HCT116 (cell line): ENCODE data around the gene WASF2. TPM values are rescaled to one million over a fixed set of nuclear protein-coding genes. Genes with fewer than 3 reads are reported as not detected.

ENCODE experiments used
- ATAC-seq: fragments of 200-7000 bp; cut with Tn5 transposase; 2 replicates; pipeline ENCODE4 v1.9.1; 2020; ENCODE audit warnings: mild to moderate bottlenecking, moderate library complexity
- BruUV-seq: library from RNA; stranded (reverse); fragments of 400-500 nt; replicated peaks from 2 replicates; lab custom pipeline; 2021; lab: Mats Ljungman, UMichigan
- CTCF ChIA-PET: fragments of 300-600 bp; sonication (Branson Sonifier 250); formaldehyde crosslinking; loops from one replicate; lab custom pipeline; 2021; ENCODE audit warnings: antibody characterized with exemption; lab: Charles Lee
- POLR2A ChIA-PET: fragments of 300-600, 350-600 bp; sonication (Branson Sonifier 250); formaldehyde crosslinking; loops from one replicate; lab custom pipeline; 2021; ENCODE audit warnings: antibody characterized with exemption; lab: Charles Lee
- RAD21 ChIA-PET, 2 experiments: fragments of 300-600 bp; sonication (Branson Sonifier 250); formaldehyde crosslinking; loops; one replicate each; lab custom pipeline; 2023; ENCODE audit warnings: low total read pairs in 2 of 2; ENCODE audit not compliant: uncharacterized antibody in 2 of 2, unreplicated experiment in 2 of 2, low non-redundant PET in 1 of 2; lab: Charles Lee
- DNase-seq: peaks from one replicate; pipeline ENCODE4 v3.0.0-alpha.2; 2010; ENCODE audit warnings: low read depth, low spot score
- H2AFZ ChIP-seq: fragments of 200-600 bp; shearing (Covaris generic), sonication (generic); 2 replicates; pipeline ENCODE4 v1.6.1; 2017; ENCODE audit warnings: low read depth, mixed run types, mixed read lengths, antibody characterized with exemption, low read length; ENCODE audit not compliant: poor library complexity, severe bottlenecking
- H3K27ac ChIP-seq: 2 replicates; pipeline ENCODE4 v1.5.1; 2012; ENCODE audit warnings: low read depth, low read length
- H3K27me3 ChIP-seq: fragments of 200-600 bp; sonication (generic); 2 replicates; pipeline ENCODE4 v1.6.1; 2016; ENCODE audit warnings: mixed run types, low read length, mixed read lengths; ENCODE audit not compliant: insufficient read depth
- H3K36me3 ChIP-seq, 2 experiments: fragments of 200-500 bp in 1 of 2; fragments of 200-600 bp in 1 of 2; sonication (Bioruptor generic) in 1 of 2; sonication (generic) in 1 of 2; 2 replicates each; pipeline versions ENCODE4 v1.5.1 to v1.6.1; 2014 to 2016; ENCODE audit warnings: low read length in 2 of 2, inconsistent platforms in 1 of 2, mixed read lengths in 1 of 2, mixed run types in 1 of 2; ENCODE audit not compliant: insufficient read depth in 2 of 2, control insufficient read depth in 1 of 2
- H3K4me1 ChIP-seq, 2 experiments: fragments of 200-600 bp in 1 of 2; sonication (generic) in 1 of 2; 2 replicates each; pipeline versions ENCODE4 v1.5.1 to v1.6.1; 2012 to 2017; ENCODE audit warnings: low read length in 2 of 2, inconsistent platforms in 1 of 2, mild to moderate bottlenecking in 1 of 2, mixed read lengths in 1 of 2, mixed run types in 1 of 2, moderate library complexity in 1 of 2; ENCODE audit not compliant: insufficient read depth in 2 of 2, control insufficient read depth in 1 of 2
- H3K4me2 ChIP-seq: fragments of 200-600 bp; sonication (generic); 2 replicates; pipeline ENCODE4 v1.6.1; 2017; ENCODE audit warnings: mixed run types, low read length, mixed read lengths
- H3K4me3 ChIP-seq, 2 experiments: fragments of 200-600 bp in 1 of 2; sonication (generic) in 1 of 2; replicated peaks in 1 of 2; 2 replicates each; pipeline ENCODE4 v1.5.1; 2011 to 2016; ENCODE audit warnings: low read length in 2 of 2, control low read depth in 1 of 2, low read depth in 1 of 2, mild to moderate bottlenecking in 1 of 2, mixed read lengths in 1 of 2, mixed run types in 1 of 2
- H3K79me2 ChIP-seq: fragments of 200-600 bp; sonication (generic); 2 replicates; pipeline ENCODE4 v1.6.1; 2017; ENCODE audit warnings: mild to moderate bottlenecking, mixed run types, low read length, moderate library complexity, mixed read lengths; ENCODE audit not compliant: insufficient read depth
- H3K9ac ChIP-seq: fragments of 200-600 bp; sonication (generic); 2 replicates; pipeline ENCODE4 v1.6.1; 2016; ENCODE audit warnings: low read length, mixed read lengths
- H3K9me2 ChIP-seq: fragments of 200-600 bp; sonication (generic), shearing (Covaris generic); 2 replicates; pipeline ENCODE4 v1.6.1; 2017; ENCODE audit warnings: mixed run types, mild to moderate bottlenecking, moderate library complexity; ENCODE audit not compliant: insufficient read depth
- H3K9me3 ChIP-seq, 2 experiments: fragments of 200-500 bp in 1 of 2; fragments of 200-600 bp in 1 of 2; sonication (Bioruptor generic) in 1 of 2; sonication (generic) in 1 of 2; 2 replicates each; pipeline ENCODE4 v1.6.1; 2014 to 2017; ENCODE audit warnings: low read length in 2 of 2, mixed read lengths in 2 of 2, inconsistent platforms in 1 of 2, low read depth in 1 of 2, mild to moderate bottlenecking in 1 of 2, mixed run types in 1 of 2, moderate library complexity in 1 of 2; ENCODE audit not compliant: control insufficient read depth in 1 of 2, insufficient read depth in 1 of 2
- H4K20me1 ChIP-seq: fragments of 200-600 bp; sonication (generic), shearing (Covaris generic); 2 replicates; pipeline ENCODE4 v1.6.1; 2017; ENCODE audit warnings: mixed run types, mild to moderate bottlenecking, moderate library complexity; ENCODE audit not compliant: insufficient read depth
- CBX3 ChIP-seq: IDR thresholded peaks from 2 replicates; pipeline ENCODE4 v1.6.1; 2012; ENCODE audit warnings: low read depth
- CEBPB ChIP-seq: IDR thresholded peaks from 2 replicates; pipeline ENCODE4 v1.6.1; 2012; ENCODE audit warnings: low read depth
- EZH2 ChIP-seq: fragments of 200-600 bp; sonication (generic); IDR thresholded peaks from 2 replicates; pipeline ENCODE4 v1.6.1; 2017; ENCODE audit warnings: antibody characterized with exemption, mixed run types
- FOSL1 ChIP-seq: IDR thresholded peaks from 2 replicates; pipeline ENCODE4 v1.6.1; 2012; ENCODE audit warnings: low read depth
- POLR2A ChIP-seq: IDR thresholded peaks from 2 replicates; pipeline ENCODE4 v1.7.0; 2011; ENCODE audit warnings: borderline replicate concordance; ENCODE audit not compliant: insufficient read depth, insufficient read length; ENCODE audit errors: extremely low read depth
- POLR2AphosphoS5 ChIP-seq: IDR thresholded peaks from 2 replicates; pipeline ENCODE4 v1.6.1; 2011; ENCODE audit warnings: mild to moderate bottlenecking, low read depth, low read length, moderate library complexity
- RAD21 ChIP-seq: IDR thresholded peaks from 2 replicates; pipeline ENCODE4 v1.6.1; 2012; ENCODE audit warnings: low read depth, mild to moderate bottlenecking
- SP1 ChIP-seq: IDR thresholded peaks from 2 replicates; pipeline ENCODE4 v1.6.1; 2012; ENCODE audit warnings: low read depth
- intact Hi-C: fragments of 100-400 bp; cut with micrococcal nuclease; formaldehyde crosslinking; loops from 2 replicates; pipeline ENCODE4 v1.10.0; 2022
- total RNA-seq: library from RNA; stranded (reverse); gene quantifications from one replicate; pipeline ENCODE4 v1.2.1, GENCODE V29; 2021; ENCODE audit not compliant: unreplicated experiment
- TF ChIP-seq, protein P1 (sequence below): IDR thresholded peaks from 2 replicates; pipeline ENCODE4 v1.6.1; 2012; ENCODE audit warnings: low read depth
- TF ChIP-seq, protein P2 (sequence below), 3 experiments: fragments of 200-600 bp in 1 of 3; sonication (generic) in 1 of 3; IDR thresholded peaks in 2 of 3; conservative IDR thresholded peaks in 1 of 3; 2 replicates each; pipeline ENCODE4 v1.5.1; 2012 to 2017; ENCODE audit warnings: low read depth in 2 of 3, low read length in 2 of 3, antibody characterized with exemption in 1 of 3, borderline replicate concordance in 1 of 3, control low read depth in 1 of 3, mild to moderate bottlenecking in 1 of 3, mixed read lengths in 1 of 3, mixed run types in 1 of 3, moderate library complexity in 1 of 3; ENCODE audit not compliant: insufficient read depth in 1 of 3

The WASF2 gene
- total RNA-seq, 1 experiment from 2014 or later: 111 TPM

DNA sequence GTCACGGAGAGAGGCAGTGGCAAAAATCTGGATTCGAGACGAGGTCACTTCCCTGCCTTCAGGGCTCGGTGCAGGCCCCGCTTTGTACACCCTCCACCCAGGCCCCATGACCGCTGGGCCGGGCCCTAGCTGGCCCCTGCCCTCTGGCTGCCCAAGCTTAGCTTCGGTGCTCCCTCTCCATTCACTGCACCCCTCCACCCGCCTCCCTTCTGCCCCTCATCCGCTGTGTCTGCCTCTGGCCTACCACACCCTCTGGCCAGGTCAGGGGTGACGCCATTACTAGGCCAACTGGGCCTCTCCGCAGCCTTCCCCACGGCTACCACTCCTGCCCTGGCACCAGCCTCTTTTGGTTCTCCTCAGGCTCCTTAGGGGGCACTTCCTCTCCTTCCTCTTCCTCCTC, 106.3 kb downstream of the WASF2 start:
- Histone ChIP-seq H4K20me1 (no peaks in the 10 kb centered on the region), H3K4me3 (no peak overlapping the region), H3K9me2 (no peaks in the 10 kb centered on the region), H3K36me3 (no peaks in the 10 kb centered on the region), H3K9ac (no peak overlapping the region), H3K27ac (no peak overlapping the region; the same call in 1 of the 2 replicates), H3K79me2 (no peaks in the 10 kb centered on the region), H3K9me3 (no peaks in the 10 kb centered on the region), H3K4me1 (peaks cover 8 to 60% of the 10 kb centered on the region in 2 experiments), H3K27me3 (no peaks in the 10 kb centered on the region), H2AFZ (no peak overlapping the region), H3K4me2 (peak overlapping the region; percentile 98)
- no TSS peak for BruUV-seq
- ChIA-PET CTCF (interaction anchor here (1.0 to 3.4 kb wide), 2 partner anchors 12 to 17 kb away, joined by 3 to 10 read pairs; partner anchors contain the start of gene MAP3K6), RAD21 (interaction anchor here (1.0 to 1.1 kb wide), 2 partner anchors 8 to 81 kb away, joined by 3 to 4 read pairs; no protein-coding TSS in a partner anchor), POLR2A (interaction anchor here (1.2 to 3.9 kb wide), 2 partner anchors 18 to 76 kb away, joined by 4 to 26 read pairs; partner anchors contain the start of gene MAP3K6)
- TF ChIP-seq, protein P1, sequence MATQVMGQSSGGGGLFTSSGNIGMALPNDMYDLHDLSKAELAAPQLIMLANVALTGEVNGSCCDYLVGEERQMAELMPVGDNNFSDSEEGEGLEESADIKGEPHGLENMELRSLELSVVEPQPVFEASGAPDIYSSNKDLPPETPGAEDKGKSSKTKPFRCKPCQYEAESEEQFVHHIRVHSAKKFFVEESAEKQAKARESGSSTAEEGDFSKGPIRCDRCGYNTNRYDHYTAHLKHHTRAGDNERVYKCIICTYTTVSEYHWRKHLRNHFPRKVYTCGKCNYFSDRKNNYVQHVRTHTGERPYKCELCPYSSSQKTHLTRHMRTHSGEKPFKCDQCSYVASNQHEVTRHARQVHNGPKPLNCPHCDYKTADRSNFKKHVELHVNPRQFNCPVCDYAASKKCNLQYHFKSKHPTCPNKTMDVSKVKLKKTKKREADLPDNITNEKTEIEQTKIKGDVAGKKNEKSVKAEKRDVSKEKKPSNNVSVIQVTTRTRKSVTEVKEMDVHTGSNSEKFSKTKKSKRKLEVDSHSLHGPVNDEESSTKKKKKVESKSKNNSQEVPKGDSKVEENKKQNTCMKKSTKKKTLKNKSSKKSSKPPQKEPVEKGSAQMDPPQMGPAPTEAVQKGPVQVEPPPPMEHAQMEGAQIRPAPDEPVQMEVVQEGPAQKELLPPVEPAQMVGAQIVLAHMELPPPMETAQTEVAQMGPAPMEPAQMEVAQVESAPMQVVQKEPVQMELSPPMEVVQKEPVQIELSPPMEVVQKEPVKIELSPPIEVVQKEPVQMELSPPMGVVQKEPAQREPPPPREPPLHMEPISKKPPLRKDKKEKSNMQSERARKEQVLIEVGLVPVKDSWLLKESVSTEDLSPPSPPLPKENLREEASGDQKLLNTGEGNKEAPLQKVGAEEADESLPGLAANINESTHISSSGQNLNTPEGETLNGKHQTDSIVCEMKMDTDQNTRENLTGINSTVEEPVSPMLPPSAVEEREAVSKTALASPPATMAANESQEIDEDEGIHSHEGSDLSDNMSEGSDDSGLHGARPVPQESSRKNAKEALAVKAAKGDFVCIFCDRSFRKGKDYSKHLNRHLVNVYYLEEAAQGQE: no peak
- no peak for TF ChIP-seq POLR2A
- no peak for TF ChIP-seq CBX3
- TF ChIP-seq FOSL1: no peak
- no peak for TF ChIP-seq POLR2AphosphoS5
- TF ChIP-seq EZH2: no peak
- TF ChIP-seq CEBPB: no peak
- TF ChIP-seq, protein P2, sequence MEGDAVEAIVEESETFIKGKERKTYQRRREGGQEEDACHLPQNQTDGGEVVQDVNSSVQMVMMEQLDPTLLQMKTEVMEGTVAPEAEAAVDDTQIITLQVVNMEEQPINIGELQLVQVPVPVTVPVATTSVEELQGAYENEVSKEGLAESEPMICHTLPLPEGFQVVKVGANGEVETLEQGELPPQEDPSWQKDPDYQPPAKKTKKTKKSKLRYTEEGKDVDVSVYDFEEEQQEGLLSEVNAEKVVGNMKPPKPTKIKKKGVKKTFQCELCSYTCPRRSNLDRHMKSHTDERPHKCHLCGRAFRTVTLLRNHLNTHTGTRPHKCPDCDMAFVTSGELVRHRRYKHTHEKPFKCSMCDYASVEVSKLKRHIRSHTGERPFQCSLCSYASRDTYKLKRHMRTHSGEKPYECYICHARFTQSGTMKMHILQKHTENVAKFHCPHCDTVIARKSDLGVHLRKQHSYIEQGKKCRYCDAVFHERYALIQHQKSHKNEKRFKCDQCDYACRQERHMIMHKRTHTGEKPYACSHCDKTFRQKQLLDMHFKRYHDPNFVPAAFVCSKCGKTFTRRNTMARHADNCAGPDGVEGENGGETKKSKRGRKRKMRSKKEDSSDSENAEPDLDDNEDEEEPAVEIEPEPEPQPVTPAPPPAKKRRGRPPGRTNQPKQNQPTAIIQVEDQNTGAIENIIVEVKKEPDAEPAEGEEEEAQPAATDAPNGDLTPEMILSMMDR (IDR thresholded peaks at IDR 0.05 in 2 of 3, conservative IDR thresholded peaks at IDR 0.05 in 1 of 3; ENCODE audit: borderline replicate concordance in 1 of 3, insufficient read depth in 1 of 3, low read depth in 2 of 3, low read length in 2 of 3): no peak
- TF ChIP-seq SP1: no peak
- TF ChIP-seq RAD21: no peak
- ATAC-seq: no peak
- intact Hi-C loops: no loop called here
- no peak for DNase-seq
